Measurements from ENCODE around the gene ADCY1. TPM values are rescaled to one million over a fixed set of nuclear protein-coding genes. Genes with fewer than 3 reads are reported as not detected.

ADCY1 gene
- total RNA-seq, 1 donor from 2014 or later: 6.6 TPM

DNA sequence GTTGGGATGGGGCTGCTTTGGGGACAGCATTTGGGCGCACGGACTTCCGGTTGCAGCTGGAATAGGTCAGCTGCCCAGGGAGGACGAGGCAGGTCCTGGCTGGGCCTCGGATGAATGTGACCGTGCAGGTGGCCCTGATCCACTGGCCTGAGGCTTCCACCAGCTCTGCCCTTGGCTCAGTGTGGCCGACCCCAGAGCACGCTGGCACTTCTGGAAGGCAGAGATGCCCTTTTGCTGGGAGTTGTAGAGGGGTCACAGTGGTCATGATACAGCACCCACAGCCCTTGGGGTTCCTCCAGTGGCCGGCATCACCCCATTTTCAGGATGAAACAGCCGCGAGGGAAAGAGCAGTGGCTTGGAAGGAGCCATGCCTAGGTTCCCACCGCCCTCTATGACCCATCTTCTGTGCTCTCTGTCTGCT is 19.0 kb downstream of the ADCY1 start:
- Histone ChIP-seq H3K36me3 (ENCODE audit: control insufficient read depth, insufficient read depth, low read length) (no peaks in the 10 kb centered on the region), H3K4me3 (ENCODE audit: low read depth, low read length) (no peak overlapping the region), H3K27me3 (ENCODE audit: control insufficient read depth, insufficient read depth, low read length) (peaks cover 2% of the 10 kb centered on the region)
- TF ChIP-seq, protein P1, sequence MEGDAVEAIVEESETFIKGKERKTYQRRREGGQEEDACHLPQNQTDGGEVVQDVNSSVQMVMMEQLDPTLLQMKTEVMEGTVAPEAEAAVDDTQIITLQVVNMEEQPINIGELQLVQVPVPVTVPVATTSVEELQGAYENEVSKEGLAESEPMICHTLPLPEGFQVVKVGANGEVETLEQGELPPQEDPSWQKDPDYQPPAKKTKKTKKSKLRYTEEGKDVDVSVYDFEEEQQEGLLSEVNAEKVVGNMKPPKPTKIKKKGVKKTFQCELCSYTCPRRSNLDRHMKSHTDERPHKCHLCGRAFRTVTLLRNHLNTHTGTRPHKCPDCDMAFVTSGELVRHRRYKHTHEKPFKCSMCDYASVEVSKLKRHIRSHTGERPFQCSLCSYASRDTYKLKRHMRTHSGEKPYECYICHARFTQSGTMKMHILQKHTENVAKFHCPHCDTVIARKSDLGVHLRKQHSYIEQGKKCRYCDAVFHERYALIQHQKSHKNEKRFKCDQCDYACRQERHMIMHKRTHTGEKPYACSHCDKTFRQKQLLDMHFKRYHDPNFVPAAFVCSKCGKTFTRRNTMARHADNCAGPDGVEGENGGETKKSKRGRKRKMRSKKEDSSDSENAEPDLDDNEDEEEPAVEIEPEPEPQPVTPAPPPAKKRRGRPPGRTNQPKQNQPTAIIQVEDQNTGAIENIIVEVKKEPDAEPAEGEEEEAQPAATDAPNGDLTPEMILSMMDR (IDR thresholded peaks at IDR 0.05; ENCODE audit: insufficient read depth, low read length, poor library complexity, severe bottlenecking): no peak
- no peak for DNase-seq (ENCODE audit: low read depth)

DNA sequence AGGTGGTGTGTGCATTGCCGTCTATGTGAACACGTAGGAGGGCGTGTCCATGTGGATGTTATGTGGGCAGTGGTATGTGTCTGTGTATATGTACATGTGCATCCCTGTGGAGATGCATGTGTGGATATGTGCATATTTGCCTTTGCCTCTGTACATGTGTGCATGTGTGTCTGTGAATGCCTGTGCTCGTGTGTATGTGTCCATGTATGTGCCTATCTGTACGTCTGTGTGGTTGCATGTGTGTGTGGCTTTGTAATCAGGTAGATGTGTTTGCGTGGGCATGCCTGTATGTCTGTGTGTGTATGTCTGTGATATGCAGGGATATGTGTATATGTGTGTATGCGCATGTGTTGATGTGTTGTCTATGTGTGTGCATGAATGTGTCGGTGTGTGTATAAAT is 19.7 kb downstream of the ADCY1 start:
- DNase-seq (ENCODE audit: low read depth): no peak
- TF ChIP-seq, protein P1 (IDR thresholded peaks at IDR 0.05; ENCODE audit: insufficient read depth, low read length, poor library complexity, severe bottlenecking): no peak
- H3K36me3 ChIP-seq (ENCODE audit: control insufficient read depth, insufficient read depth, low read length): no peaks in the 10 kb centered on the region
- H3K4me3 ChIP-seq (ENCODE audit: low read depth, low read length): no peak overlapping the region
- peaks cover 2% of the 10 kb centered on the region for H3K27me3 ChIP-seq (ENCODE audit: control insufficient read depth, insufficient read depth, low read length)

DNA sequence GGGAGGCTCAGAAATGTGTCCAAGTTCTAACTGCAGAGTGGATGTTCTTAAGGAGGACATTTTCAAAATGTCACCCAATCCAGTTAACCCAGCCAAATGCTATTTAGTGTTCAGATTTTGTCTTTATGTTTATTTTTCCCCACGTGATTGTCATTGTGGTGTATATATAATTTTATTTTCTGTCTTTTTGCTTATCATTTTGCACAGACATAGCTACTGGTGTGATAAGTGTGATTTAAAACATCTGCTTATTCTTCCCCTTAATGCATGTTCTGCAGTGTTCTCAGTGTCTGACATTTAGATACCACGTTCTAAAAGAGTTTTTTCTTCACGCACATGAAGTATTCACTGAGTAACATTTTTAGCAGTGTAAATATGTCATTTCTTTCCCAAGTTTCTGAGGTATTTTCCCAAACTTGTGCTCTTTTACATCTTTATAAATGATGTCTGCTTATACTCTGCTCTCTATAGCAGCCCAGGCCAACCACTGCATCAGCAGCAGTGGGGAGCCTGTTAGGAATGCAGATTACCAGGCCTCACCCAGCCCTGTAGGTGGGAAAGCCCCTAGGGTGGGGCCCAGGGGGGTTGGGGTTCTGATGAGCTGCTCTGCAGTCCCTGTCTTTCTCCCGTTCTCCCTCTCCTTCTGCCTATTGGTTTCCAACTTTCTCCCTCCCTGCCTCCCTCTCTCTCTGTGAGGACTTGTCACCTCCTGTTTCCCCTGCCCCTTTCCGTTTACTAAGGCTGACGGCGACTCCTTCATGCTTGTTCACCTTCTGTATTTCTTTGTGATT is 20.8 kb downstream of the ADCY1 start:
- Histone ChIP-seq H3K4me3 (ENCODE audit: low read depth, low read length) (no peak overlapping the region), H3K27me3 (ENCODE audit: control insufficient read depth, insufficient read depth, low read length) (peaks cover under 1% of the 10 kb centered on the region), H3K36me3 (ENCODE audit: control insufficient read depth, insufficient read depth, low read length) (no peaks in the 10 kb centered on the region)
- TF ChIP-seq, protein P1 (IDR thresholded peaks at IDR 0.05; ENCODE audit: insufficient read depth, low read length, poor library complexity, severe bottlenecking): no peak
- DNase-seq (ENCODE audit: low read depth): no peak

DNA sequence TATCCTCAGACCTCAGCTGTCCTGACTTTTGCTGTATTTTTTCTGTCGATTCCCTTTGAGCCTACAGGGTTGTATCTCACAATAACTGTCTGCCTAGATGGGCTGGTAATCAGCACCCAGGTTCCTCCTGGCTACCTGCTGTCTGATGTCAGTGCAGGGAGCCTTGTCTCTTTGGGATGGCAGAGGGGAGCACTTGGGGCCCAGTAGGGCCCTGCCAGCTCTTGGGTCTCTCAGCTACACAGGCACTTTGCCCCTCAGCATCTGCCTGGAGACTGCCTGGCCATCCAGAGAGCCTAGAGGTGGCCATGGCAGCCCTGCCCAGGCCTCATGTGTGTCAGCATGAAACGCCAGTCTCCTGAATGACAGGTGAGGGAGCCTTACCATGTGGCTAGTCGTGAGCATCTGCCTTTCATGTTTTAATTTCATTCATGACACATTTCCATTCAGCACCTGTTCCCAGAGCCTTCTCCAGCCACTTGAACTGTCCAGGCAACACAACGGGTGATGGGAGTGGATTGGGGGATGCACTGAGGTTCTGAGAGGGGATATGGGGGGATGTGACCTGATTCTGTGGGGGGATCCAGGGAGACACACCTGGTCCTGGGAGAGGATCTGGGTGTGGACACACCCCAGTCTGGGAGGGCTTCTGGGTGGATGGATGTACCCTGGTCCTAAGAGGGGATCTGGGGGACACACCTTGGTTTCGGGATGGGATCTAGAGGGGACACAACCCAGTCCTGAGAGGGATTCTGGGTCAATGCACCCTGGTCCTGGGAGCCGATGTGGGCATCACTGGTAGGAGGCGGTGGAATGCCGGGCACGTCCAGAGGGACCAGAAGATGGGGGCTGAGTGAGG is 21.9 kb downstream of the ADCY1 start:
- no peak for DNase-seq (ENCODE audit: low read depth)
- Histone ChIP-seq H3K27me3 (ENCODE audit: control insufficient read depth, insufficient read depth, low read length) (no peaks in the 10 kb centered on the region), H3K36me3 (ENCODE audit: control insufficient read depth, insufficient read depth, low read length) (no peaks in the 10 kb centered on the region), H3K4me3 (ENCODE audit: low read depth, low read length) (no peak overlapping the region)
- TF ChIP-seq, protein P1 (IDR thresholded peaks at IDR 0.05; ENCODE audit: insufficient read depth, low read length, poor library complexity, severe bottlenecking): no peak

DNA sequence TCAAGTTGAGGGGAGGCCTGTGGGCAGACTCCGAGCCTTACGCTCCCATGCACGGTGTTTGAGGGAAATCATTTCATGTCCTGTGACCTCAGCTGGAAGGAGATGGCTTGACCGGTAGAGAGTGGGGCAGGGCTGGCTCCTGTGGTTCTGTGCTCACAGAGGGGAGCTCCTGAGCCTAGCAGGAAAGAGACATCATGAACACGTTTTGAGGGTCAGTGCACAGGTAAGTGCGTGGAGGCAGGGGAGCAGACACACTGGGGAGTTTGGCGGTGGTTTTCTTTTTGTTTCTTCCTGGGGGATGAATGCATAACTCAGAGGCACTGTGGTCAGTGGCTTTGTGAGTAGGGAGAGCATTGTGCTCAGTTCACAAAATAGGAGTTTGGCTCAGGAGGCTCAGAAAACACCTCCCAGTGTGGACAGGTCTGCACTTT is 22.5 kb downstream of the ADCY1 start:
- TF ChIP-seq, protein P1 (IDR thresholded peaks at IDR 0.05; ENCODE audit: insufficient read depth, low read length, poor library complexity, severe bottlenecking): no peak
- no peak for DNase-seq (ENCODE audit: low read depth)
- H3K36me3 ChIP-seq (ENCODE audit: control insufficient read depth, insufficient read depth, low read length): no peaks in the 10 kb centered on the region
- no peak overlapping the region for H3K4me3 ChIP-seq (ENCODE audit: low read depth, low read length)
- no peaks in the 10 kb centered on the region for H3K27me3 ChIP-seq (ENCODE audit: control insufficient read depth, insufficient read depth, low read length)
